GM19099 (cell line): ENCODE results near the gene PHLPP1.

Source experiments
- POLR2A ChIP-seq: IDR thresholded peaks from 3 replicates; pipeline ENCODE4 v1.6.1; 2011; ENCODE audit warnings: low read depth; ENCODE audit not compliant: insufficient read length; ENCODE audit errors: extremely low read depth

The PHLPP1 gene

GRCh38 chr18:62954366-62954765, 239.0 kb downstream of the PHLPP1 start:
- TF ChIP-seq POLR2A: no peak

GRCh38 chr18:62957885-62958472, 242.6 kb downstream of the PHLPP1 start:
- TF ChIP-seq POLR2A: no peak

GRCh38 chr18:62959481-62959880, 244.1 kb downstream of the PHLPP1 start:
- no peak for TF ChIP-seq POLR2A

GRCh38 chr18:62963507-62963906, 248.2 kb downstream of the PHLPP1 start:
- TF ChIP-seq POLR2A: no peak

GRCh38 chr18:62964432-62964831, 249.1 kb downstream of the PHLPP1 start:
- no peak for TF ChIP-seq POLR2A

- TF ChIP-seq POLR2A: no peak
These were observed 251.7 kb downstream of the PHLPP1 start for GRCh38 chr18:62967089-62967488.

- TF ChIP-seq POLR2A: no peak
These were observed 258.3 kb downstream of the PHLPP1 start for GRCh38 chr18:62973689-62974088.

- TF ChIP-seq POLR2A: no peak
These were observed 259.0 kb downstream of the PHLPP1 start for GRCh38 chr18:62974388-62974787.

GRCh38 chr18:62974928-62975675, 259.8 kb downstream of the PHLPP1 start:
- TF ChIP-seq POLR2A: no peak

- no peak for TF ChIP-seq POLR2A
These were observed 260.4 kb downstream of the PHLPP1 start for GRCh38 chr18:62975785-62976184.

- TF ChIP-seq POLR2A: no peak
These were observed 260.9 kb downstream of the PHLPP1 start for GRCh38 chr18:62976227-62976626.

- no peak for TF ChIP-seq POLR2A
These were observed 262.2 kb downstream of the PHLPP1 start for GRCh38 chr18:62977512-62977911.

GRCh38 chr18:62978251-62979049, 263.1 kb downstream of the PHLPP1 start:
- TF ChIP-seq POLR2A: no peak

- TF ChIP-seq POLR2A: no peak
These were observed 263.8 kb downstream of the PHLPP1 start for GRCh38 chr18:62979176-62979575.

GRCh38 chr18:62979900-62980299, 264.6 kb downstream of the PHLPP1 start:
- no peak for TF ChIP-seq POLR2A

- TF ChIP-seq POLR2A: no peak
These were observed 266.2 kb downstream of the PHLPP1 start for GRCh38 chr18:62981566-62981965.
